NT2/D1 (cell line): Measurements from ENCODE around the gene STX16.
A peak's percentile ranks its signal among the peaks of the same experiment; 100 is the strongest.

Experiments
- DNase-seq: peaks from one replicate; pipeline ENCODE4 v3.0.0-alpha.2; 2011; ENCODE audit warnings: low read depth, low spot score
- H3K27me3 ChIP-seq: 2 replicates; pipeline ENCODE4 v1.6.0; 2011; ENCODE audit warnings: mild to moderate bottlenecking; ENCODE audit not compliant: insufficient read length, insufficient read depth
- H3K36me3 ChIP-seq: 2 replicates; pipeline ENCODE4 v1.6.1; 2011; ENCODE audit warnings: mild to moderate bottlenecking, low read length, mixed read lengths; ENCODE audit not compliant: insufficient read depth, insufficient read length
- H3K4me1 ChIP-seq: 2 replicates; pipeline ENCODE4 v1.5.1; 2011; ENCODE audit not compliant: insufficient read depth, insufficient read length
- H3K4me3 ChIP-seq: 2 replicates; pipeline ENCODE4 v1.5.1; 2011; ENCODE audit warnings: low read depth; ENCODE audit not compliant: insufficient read length
- H3K9ac ChIP-seq: 2 replicates; pipeline ENCODE4 v1.6.0; 2011; ENCODE audit warnings: low read depth; ENCODE audit not compliant: insufficient read length
- H3K9me3 ChIP-seq: 2 replicates; pipeline ENCODE4 v1.5.1; 2011; ENCODE audit warnings: mild to moderate bottlenecking, low read length; ENCODE audit not compliant: insufficient read depth
- SUZ12 ChIP-seq: IDR thresholded peaks from 2 replicates; pipeline ENCODE4 v1.6.1; 2011; ENCODE audit not compliant: insufficient read length, insufficient read depth; ENCODE audit errors: extremely low read depth
- YY1 ChIP-seq: IDR thresholded peaks from 2 replicates; pipeline ENCODE4 v1.6.1; 2011; ENCODE audit not compliant: insufficient read length, insufficient read depth
- ZNF274 ChIP-seq: IDR thresholded peaks from 2 replicates; pipeline ENCODE4 v1.6.1; 2011; ENCODE audit warnings: mild to moderate bottlenecking, low read depth, low read length

STX16 gene

DNA sequence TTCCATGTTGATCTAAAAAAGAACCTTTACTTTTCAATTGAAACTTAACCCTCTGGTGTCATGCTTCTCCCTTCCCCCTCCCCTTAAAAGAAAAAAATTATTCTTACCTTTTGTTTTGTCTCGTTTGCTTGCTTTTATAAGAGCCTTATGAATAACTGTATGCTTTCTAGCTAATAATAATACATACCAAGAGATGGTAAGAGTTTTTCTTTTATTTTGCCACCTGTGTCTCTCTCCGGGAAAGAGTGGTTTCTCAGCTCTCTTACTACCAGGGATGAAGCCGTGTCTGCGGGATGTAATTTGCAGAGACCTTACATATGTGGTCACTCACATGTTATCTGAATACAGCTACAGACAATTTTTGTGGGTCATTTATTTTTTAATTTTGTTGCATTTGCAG lies 7.7 kb downstream of the STX16 start:
- Histone ChIP-seq H3K4me1 (peaks cover 7% of the 10 kb centered on the region), H3K27me3 (no peaks in the 10 kb centered on the region), H3K9ac (no peak overlapping the region), H3K36me3 (peaks cover 41% of the 10 kb centered on the region), H3K9me3 (no peaks in the 10 kb centered on the region), H3K4me3 (no peak overlapping the region)
- DNase-seq: no peak
- TF ChIP-seq SUZ12 (no peak), YY1 (no peak), ZNF274 (no peak)

DNA sequence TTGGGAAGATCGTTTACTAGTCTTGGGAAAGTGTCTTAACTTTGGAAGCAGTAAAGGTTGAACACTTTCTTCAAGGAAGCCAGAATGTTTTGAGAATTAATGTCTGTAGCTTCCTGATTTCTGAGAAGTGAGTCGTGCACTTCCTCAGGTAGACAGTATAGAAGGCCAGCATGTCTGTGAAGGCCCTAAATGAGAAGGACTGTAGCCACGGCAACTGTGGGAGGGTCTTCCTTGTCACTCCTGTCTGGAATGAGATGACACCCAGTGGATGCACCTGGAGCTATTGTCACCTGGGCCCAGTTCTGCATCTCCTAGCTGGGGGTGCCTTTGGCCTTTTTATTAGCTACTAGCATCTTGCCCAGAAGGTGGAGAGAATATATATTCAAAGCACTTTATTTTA lies 8.8 kb downstream of the STX16 start:
- no peak overlapping the region for H3K4me3 ChIP-seq
- TF ChIP-seq SUZ12: no peak
- TF ChIP-seq YY1: no peak
- no peak for TF ChIP-seq ZNF274
- no peaks in the 10 kb centered on the region for H3K27me3 ChIP-seq
- no peak for DNase-seq
- peaks cover 42% of the 10 kb centered on the region for H3K36me3 ChIP-seq
- H3K9me3 ChIP-seq: no peaks in the 10 kb centered on the region
- H3K9ac ChIP-seq: no peak overlapping the region
- peaks cover 7% of the 10 kb centered on the region for H3K4me1 ChIP-seq

DNA sequence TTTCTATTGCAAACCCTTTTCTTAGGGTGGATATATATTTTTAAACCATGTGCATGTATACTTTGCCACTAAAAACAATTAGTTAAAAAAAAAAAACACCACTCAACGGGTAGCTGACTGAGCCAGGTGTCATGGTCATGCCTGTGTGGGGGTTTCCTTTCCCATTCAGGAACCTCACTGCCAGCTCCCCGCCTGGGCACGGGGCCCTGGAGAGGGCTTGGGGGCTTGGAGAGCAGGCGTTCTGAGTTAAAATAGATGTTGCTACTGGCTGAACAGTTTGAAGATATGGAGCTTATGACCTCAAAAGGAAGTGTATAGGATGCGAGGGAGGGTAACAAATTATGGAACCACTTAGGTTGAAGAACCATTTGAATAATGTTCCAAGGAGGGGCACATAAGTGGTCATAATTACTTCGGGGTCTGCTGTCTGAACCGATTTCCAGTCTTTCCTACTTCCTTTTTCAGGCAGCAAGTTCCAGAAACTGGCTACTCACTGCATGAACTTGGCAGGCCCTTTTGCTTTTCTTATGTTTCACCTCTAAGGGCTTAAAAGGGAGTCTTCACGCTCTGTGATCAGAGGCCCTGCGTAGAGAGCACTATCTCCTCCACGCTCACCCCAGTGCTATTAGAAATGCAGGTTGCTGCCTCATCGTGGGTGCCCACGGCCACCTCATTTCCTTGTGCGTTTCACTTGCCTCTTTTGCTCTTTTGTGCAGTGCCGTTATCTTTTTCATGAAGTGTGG lies 9.9 kb downstream of the STX16 start:
- DNase-seq: no peak
- peaks cover 2% of the 10 kb centered on the region for H3K4me1 ChIP-seq
- H3K9ac ChIP-seq: peak overlapping the region; percentile 6
- no peaks in the 10 kb centered on the region for H3K27me3 ChIP-seq
- TF ChIP-seq SUZ12 (no peak), ZNF274 (no peak), YY1 (no peak)
- H3K9me3 ChIP-seq: no peaks in the 10 kb centered on the region
- no peak overlapping the region for H3K4me3 ChIP-seq
- peaks cover 48% of the 10 kb centered on the region for H3K36me3 ChIP-seq

DNA sequence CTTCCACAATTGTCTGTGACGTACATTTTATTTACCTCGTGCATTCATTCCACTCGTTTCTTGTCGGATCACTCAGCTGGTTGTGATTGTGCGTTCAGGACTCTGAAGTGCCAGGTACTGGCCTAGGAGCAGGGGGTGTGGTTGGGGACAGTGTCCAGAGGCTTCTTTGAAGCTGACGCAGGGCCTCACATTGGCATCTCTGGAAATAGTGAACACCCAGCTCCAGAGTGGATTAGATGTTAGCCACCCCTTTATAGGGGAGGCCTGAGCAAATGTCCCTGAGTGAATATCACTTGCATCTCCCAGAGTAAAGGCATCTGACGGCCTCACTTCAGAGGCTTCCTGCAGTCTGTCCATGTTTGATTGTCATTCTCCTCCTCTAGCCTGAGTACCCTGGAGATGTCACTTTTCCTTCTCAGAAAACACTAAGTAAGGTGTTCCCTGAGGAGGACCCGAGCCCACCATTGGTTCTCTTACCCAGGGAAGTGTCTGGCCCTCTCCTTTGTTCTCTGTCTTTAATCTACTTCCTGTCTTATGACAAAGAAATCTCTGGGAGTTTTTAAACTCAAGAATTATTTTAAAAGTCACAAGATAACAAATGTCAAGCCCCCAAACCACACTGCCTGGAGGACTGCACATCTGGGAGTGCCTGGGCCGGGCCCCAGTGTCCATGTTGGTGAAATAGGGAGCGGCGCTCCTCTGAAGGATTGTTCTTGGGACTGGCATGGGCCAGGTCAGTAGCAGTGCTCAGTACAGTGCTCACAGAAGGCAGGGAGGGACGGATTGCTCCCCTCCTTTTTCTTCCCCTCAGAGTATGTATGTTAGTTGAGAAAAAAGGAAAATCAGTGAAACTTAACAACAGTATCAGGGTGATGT lies 10.8 kb downstream of the STX16 start:
- Histone ChIP-seq H3K36me3 (peaks cover 52% of the 10 kb centered on the region), H3K4me1 (peaks cover 2% of the 10 kb centered on the region)

DNA sequence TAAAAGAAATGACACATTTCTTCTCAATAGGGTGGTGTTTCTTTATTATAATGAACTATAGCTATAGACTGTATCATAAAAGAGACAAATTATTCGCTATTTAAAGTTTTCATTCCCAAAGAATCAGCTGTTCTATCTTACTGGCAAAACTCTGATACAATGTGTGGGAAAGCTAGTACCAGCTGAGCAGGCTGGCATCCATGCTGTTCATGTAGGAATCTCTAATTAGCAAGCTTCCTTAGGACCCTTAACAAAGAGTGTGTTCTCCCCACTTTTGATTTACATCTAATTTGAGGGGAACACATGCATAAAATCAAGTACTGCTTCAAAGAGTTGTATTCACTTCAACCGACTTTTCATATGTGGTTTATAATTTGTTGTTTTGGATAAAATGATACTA lies 13.2 kb downstream of the STX16 start:
- H3K9me3 ChIP-seq: no peaks in the 10 kb centered on the region
- no peak for TF ChIP-seq ZNF274
- no peak for TF ChIP-seq YY1
- TF ChIP-seq SUZ12: no peak
- peaks cover 6% of the 10 kb centered on the region for H3K4me1 ChIP-seq
- no peaks in the 10 kb centered on the region for H3K27me3 ChIP-seq
- H3K36me3 ChIP-seq: peaks cover 66% of the 10 kb centered on the region
- H3K9ac ChIP-seq: no peak overlapping the region
- H3K4me3 ChIP-seq: no peak overlapping the region
- no peak for DNase-seq

More for the DNA sequence above, 10.8 kb downstream of the STX16 start:
- TF ChIP-seq SUZ12 (no peak), YY1 (no peak), ZNF274 (no peak)
- no peak overlapping the region for H3K4me3 ChIP-seq
- no peaks in the 10 kb centered on the region for H3K27me3 ChIP-seq
- no peak for DNase-seq
- H3K9me3 ChIP-seq: no peaks in the 10 kb centered on the region
- H3K9ac ChIP-seq: peak overlapping the region; percentile 6

DNA sequence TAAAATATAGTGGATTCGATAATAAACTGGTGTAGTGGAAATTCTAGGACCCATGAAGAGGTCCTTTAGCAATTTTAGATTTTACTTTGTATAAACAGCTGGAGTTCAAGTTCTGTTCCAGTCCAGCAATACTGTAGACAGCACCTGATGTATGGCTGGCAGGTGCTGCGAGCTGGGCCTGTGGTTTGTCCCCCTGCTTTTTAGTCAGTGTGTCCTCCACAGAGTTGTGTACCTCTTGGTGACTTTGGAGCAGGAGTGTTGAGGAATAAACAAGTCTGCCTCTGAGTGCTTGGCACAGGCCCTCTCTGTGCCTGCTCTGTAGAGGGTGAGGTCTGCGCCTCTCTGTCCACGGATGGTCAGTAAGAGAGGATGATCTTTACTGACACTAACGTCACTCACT lies 13.8 kb downstream of the STX16 start:
- peaks cover 66% of the 10 kb centered on the region for H3K36me3 ChIP-seq

DNA sequence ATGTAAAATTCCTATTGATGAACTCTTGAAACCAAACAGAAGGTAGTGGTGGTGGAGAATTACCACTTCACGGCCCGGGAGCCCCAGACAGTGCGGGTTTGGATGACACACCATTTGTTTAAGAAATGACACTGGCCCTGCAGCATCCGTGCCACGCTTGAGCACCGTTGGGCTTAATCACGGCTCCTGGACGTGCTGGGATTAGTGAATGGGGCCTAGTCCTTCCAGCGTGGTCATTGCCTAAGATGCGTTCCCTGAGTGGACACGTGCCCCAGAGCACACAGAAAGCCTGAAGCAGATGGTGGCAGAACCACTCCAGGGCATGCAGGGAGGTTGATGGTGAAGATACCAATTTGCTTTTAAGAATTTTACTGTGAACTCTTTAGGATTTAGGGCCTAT lies 14.5 kb downstream of the STX16 start:
- H3K27me3 ChIP-seq: no peaks in the 10 kb centered on the region
- peaks cover 9% of the 10 kb centered on the region for H3K4me1 ChIP-seq
- H3K36me3 ChIP-seq: peaks cover 64% of the 10 kb centered on the region
- DNase-seq: no peak
- TF ChIP-seq ZNF274: no peak
- TF ChIP-seq SUZ12: no peak
- no peak for TF ChIP-seq YY1
- no peak overlapping the region for H3K9ac ChIP-seq
- H3K4me3 ChIP-seq: no peak overlapping the region
- no peaks in the 10 kb centered on the region for H3K9me3 ChIP-seq

More for the DNA sequence above, 13.8 kb downstream of the STX16 start:
- Histone ChIP-seq H3K9me3 (no peaks in the 10 kb centered on the region), H3K9ac (no peak overlapping the region), H3K27me3 (no peaks in the 10 kb centered on the region), H3K4me3 (no peak overlapping the region), H3K4me1 (peaks cover 6% of the 10 kb centered on the region)
- DNase-seq: no peak
- TF ChIP-seq SUZ12: no peak
- no peak for TF ChIP-seq YY1
- no peak for TF ChIP-seq ZNF274
